Hepatocyte (in vitro differentiated cells): ENCODE results near the gene SH2B3.

Experiments used
- CTCF ChIP-seq: fragments of 200-600 bp; sonication (generic); IDR thresholded peaks from 2 replicates; pipeline ENCODE4 v1.5.1; 2016; ENCODE audit warnings: antibody characterized with exemption, mild to moderate bottlenecking; ENCODE audit not compliant: poor library complexity
- EZH2 ChIP-seq: fragments of 200-600 bp; sonication (generic); IDR thresholded peaks from 2 replicates; pipeline ENCODE4 v1.6.1; 2016; ENCODE audit warnings: antibody characterized with exemption, mild to moderate bottlenecking, borderline replicate concordance

GRCh38 chr12:111419784-111420183, 14.1 kb downstream of the SH2B3 start:
- no peak for TF ChIP-seq CTCF
- no peak for TF ChIP-seq EZH2
